Hematopoietic multipotent progenitor cell treated with erythropoietin and hydrocortisone succinate and interleukin-3 and kit ligand, for 8 days (in vitro differentiated cells): ENCODE measurements around the gene SLC25A48.

Experiments
- DNase-seq: peaks from one replicate; pipeline ENCODE4 v3.0.0-alpha.2; 2015

SLC25A48 gene

GRCh38 chr5:135934939-135935338, 100.5 kb downstream of the SLC25A48 start:
- DNase-seq: no peak

GRCh38 chr5:135937245-135937911, 102.9 kb downstream of the SLC25A48 start:
- DNase-seq: no peak
